HepG2 (cell line): ENCODE results near the gene FOXL3. TPM values are rescaled to one million over a fixed set of nuclear protein-coding genes. Genes with fewer than 3 reads are reported as not detected.

ENCODE experiments used
- ATAC-seq: fragments of 200-7000 bp; cut with Tn5 transposase; 3 replicates; pipeline ENCODE4 v1.9.1; 2020; ENCODE audit warnings: mild to moderate bottlenecking, moderate library complexity
- BruUV-seq: library from RNA; stranded (reverse); fragments of 400-500 nt; replicated peaks from 2 replicates; lab custom pipeline; 2021; lab: Mats Ljungman, UMichigan
- CTCF ChIA-PET: fragments of 300-600 bp; formaldehyde crosslinking; extraction: SDS; loops from one replicate; lab custom pipeline; 2021; ENCODE audit warnings: low total read pairs, inconsistent platforms, low intra/inter-chr PET ratio; lab: Yijun Ruan, JAX
- POLR2A ChIA-PET: fragments of 350-600 bp; sonication (Branson Sonifier 250); formaldehyde crosslinking; loops from one replicate; lab custom pipeline; 2020; ENCODE audit warnings: antibody characterized with exemption, inconsistent platforms; lab: Yijun Ruan, JAX
- DNase-seq: peaks from one replicate; pipeline ENCODE4 v3.0.0-alpha.2; 2015; ENCODE audit warnings: low spot score
- FAIRE-seq: peaks from 3 replicates; lab custom pipeline; 2011; peaks lifted over from hg19 to GRCh38; lab: Jason Lieb, UNC
- H2AFZ ChIP-seq: one replicate; pipeline ENCODE4 v1.6.1; 2011; ENCODE audit warnings: low read length, inconsistent platforms
- H3K27ac ChIP-seq: fragments of 300-600 bp; 3 replicates; pipeline ENCODE4 v1.8.0; 2011; ENCODE audit warnings: mixed run types, mild to moderate bottlenecking, mixed read lengths, low read length, inconsistent platforms; ENCODE audit not compliant: insufficient read depth; ENCODE audit errors: extremely low read length
- H3K27me3 ChIP-seq, 2 experiments: fragments of 200-600 bp in 1 of 2; 2 replicates in 1 of 2; 3 replicates in 1 of 2; pipeline versions ENCODE4 v1.6.0 to v1.8.0; 2011; ENCODE audit warnings: low read length in 2 of 2, mild to moderate bottlenecking in 2 of 2, moderate library complexity in 2 of 2, inconsistent platforms in 1 of 2; ENCODE audit not compliant: insufficient read depth in 2 of 2, control insufficient read depth in 1 of 2
- H3K36me3 ChIP-seq, 2 experiments: fragments of 200-600 bp in 1 of 2; replicated peaks in 1 of 2; 2 replicates in 1 of 2; 3 replicates in 1 of 2; pipeline versions ENCODE4 v1.5.1 to v1.8.0; 2011; ENCODE audit warnings: low read length in 2 of 2, inconsistent platforms in 1 of 2; ENCODE audit not compliant: insufficient read depth in 2 of 2, control insufficient read depth in 1 of 2
- H3K4me1 ChIP-seq: 2 replicates; pipeline ENCODE4 v1.5.1; 2012; ENCODE audit warnings: low read length, inconsistent platforms; ENCODE audit not compliant: insufficient read depth
- H3K4me2 ChIP-seq: 2 replicates; pipeline ENCODE4 v1.6.0; 2011; ENCODE audit warnings: low read depth, low read length, inconsistent platforms
- H3K4me3 ChIP-seq, 3 experiments: fragments of 200-600 bp in 1 of 3; sonication (generic), shearing (Covaris generic) in 1 of 3; replicated peaks in 1 of 3; 2 replicates each; pipeline ENCODE4 v1.5.1; 2011 to 2016; ENCODE audit warnings: low read length in 3 of 3, inconsistent platforms in 2 of 3, low read depth in 2 of 3, mild to moderate bottlenecking in 2 of 3, control low read depth in 1 of 3, mixed read lengths in 1 of 3; ENCODE audit not compliant: insufficient read depth in 1 of 3
- H3K79me2 ChIP-seq: one replicate; pipeline ENCODE4 v1.6.1; 2011; ENCODE audit warnings: low read length, inconsistent platforms; ENCODE audit not compliant: insufficient read depth
- H3K9ac ChIP-seq: 2 replicates; pipeline ENCODE4 v1.6.0; 2011; ENCODE audit warnings: mild to moderate bottlenecking, low read depth, low read length, inconsistent platforms; ENCODE audit not compliant: insufficient read depth
- H3K9me3 ChIP-seq: 2 replicates; pipeline ENCODE4 v1.5.1; 2012; ENCODE audit warnings: mild to moderate bottlenecking, low read length
- H4K20me1 ChIP-seq: 2 replicates; pipeline ENCODE4 v1.6.0; 2011; ENCODE audit warnings: inconsistent platforms, mild to moderate bottlenecking, low read length, moderate library complexity; ENCODE audit not compliant: insufficient read depth
- CCAR2 ChIP-seq: fragments of 200-400 bp; formaldehyde crosslinking; optimal IDR thresholded peaks from 2 replicates; pipeline ENCODE3; 2018; ENCODE audit warnings: low read depth, mild to moderate bottlenecking, low read length, moderate library complexity
- DPF2 ChIP-seq: sonication (generic); formaldehyde crosslinking; IDR thresholded peaks from 2 replicates; pipeline ENCODE4 v1.4.0; 2020; ENCODE audit warnings: mild to moderate bottlenecking, low read depth, missing genetic modification reagents, borderline replicate concordance
- MXD4 ChIP-seq: IDR thresholded peaks from 2 replicates; pipeline ENCODE4 v1.6.1; 2016; ENCODE audit warnings: mild to moderate bottlenecking, missing biosample characterization, missing genetic modification reagents
- POLR2G ChIP-seq: fragments of 200-400 bp; formaldehyde crosslinking; IDR thresholded peaks from 2 replicates; pipeline ENCODE4 v1.6.1; 2018; ENCODE audit warnings: mild to moderate bottlenecking, low read depth, low read length, moderate library complexity
- PPARG ChIP-seq: conservative IDR thresholded peaks from 2 replicates; pipeline ENCODE4 v1.6.1; 2016; ENCODE audit warnings: missing biosample characterization, missing genetic modification reagents
- ZBTB20 ChIP-seq: sonication (generic); formaldehyde crosslinking; IDR thresholded peaks from 2 replicates; pipeline ENCODE4 v1.8.1; 2023; ENCODE audit warnings: missing genetic modification reagents, low read depth, mild to moderate bottlenecking, borderline replicate concordance
- ZNF136 ChIP-seq: sonication (generic); formaldehyde crosslinking; IDR thresholded peaks from 2 replicates; pipeline ENCODE4 v1.8.1; 2022; ENCODE audit warnings: low read depth, mild to moderate bottlenecking, moderate library complexity, missing genetic modification reagents
- ZNF747 ChIP-seq: sonication (generic); formaldehyde crosslinking; IDR thresholded peaks from 2 replicates; pipeline ENCODE4 v1.8.1; 2023; ENCODE audit warnings: missing genetic modification reagents, mild to moderate bottlenecking, borderline replicate concordance
- WGBS: methylation state at CpG from one replicate; pipeline ENCODE4 v1.1.6; 2017; ENCODE audit warnings: low lambda C conversion rate; 5-methylcytosine and 5-hydroxymethylcytosine counted together
- in situ Hi-C: cut with HindIII; loops from 2 replicates; pipeline ENCODE4 v1.10.0; 2017; ENCODE audit warnings: low pct_unique_long_range_greater_than_20kb; ENCODE audit not compliant: extremely low pct_ligation_motif_present
- intact Hi-C: fragments of 100-400 bp; cut with micrococcal nuclease; formaldehyde crosslinking; loops from one replicate; pipeline ENCODE4 v1.10.0; 2022; ENCODE audit not compliant: unreplicated experiment
- polyA plus RNA-seq, 8 experiments: library from polyadenylated mRNA; depleted of rRNA in 3 of 8; stranded (reverse) in 7 of 8; unstranded in 1 of 8; fragments of >200 nt; fragmentation: Illumina TruSeq in 4 of 8; extraction: Trizol in 4 of 8; gene quantifications; 2 replicates each; pipeline versions ENCODE4 v1.2.1 to v1.2.3, GENCODE V29; 2011 to 2016; ENCODE audit warnings: low read depth in 4 of 8, missing spikeins in 1 of 8, mixed read lengths in 1 of 8; ENCODE audit not compliant: insufficient read depth in 1 of 8
- total RNA-seq, 5 experiments: library from RNA; depleted of rRNA; stranded (reverse); fragments of >200 nt; fragmentation: Illumina TruSeq; extraction: Trizol; gene quantifications; 2 replicates each; pipeline ENCODE4 v1.2.3, GENCODE V29; 2016; ENCODE audit warnings: low read depth in 1 of 5
- TF ChIP-seq, protein P1 (sequence below): IDR thresholded peaks from 2 replicates; pipeline ENCODE4 v1.6.1; 2016; ENCODE audit warnings: missing compliant biosample characterization, missing genetic modification reagents, borderline replicate concordance
- TF ChIP-seq, protein P2 (sequence below): sonication (generic); formaldehyde crosslinking; IDR thresholded peaks from 2 replicates; pipeline ENCODE4 v1.4.0; 2020; ENCODE audit warnings: missing genetic modification reagents
- TF ChIP-seq, protein P3 (sequence below): sonication (generic); formaldehyde crosslinking; IDR thresholded peaks from 2 replicates; pipeline ENCODE4 v1.8.0; 2022; ENCODE audit warnings: mild to moderate bottlenecking, missing genetic modification reagents, moderate library complexity

The FOXL3 gene
- total and polyA plus RNA-seq, 2 of the 13 experiments (the other 11 are each of a cell fraction or from before 2014, with no cell fraction given), result not detected

DNA sequence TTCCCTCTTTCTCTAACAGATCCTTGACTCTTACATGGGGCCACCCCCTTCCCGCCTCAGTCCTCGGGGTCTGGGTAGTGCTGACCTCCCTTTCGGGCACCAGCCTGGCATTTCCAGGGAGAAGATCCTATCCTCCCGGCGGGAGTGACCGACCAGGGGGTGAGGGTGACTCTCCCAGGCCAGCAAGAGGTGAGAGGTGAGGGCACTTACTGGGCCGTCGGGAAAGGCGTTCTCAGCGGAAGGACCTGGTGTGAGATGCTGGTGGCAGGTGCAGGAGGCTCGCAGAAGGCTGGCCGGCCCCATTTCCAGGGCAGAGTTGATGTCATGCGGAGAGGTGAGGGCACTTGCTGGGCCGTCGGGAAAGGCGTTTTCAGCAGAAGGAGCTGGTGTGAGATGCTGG lies 4.2 kb upstream of the FOXL3 start:
- Histone ChIP-seq H3K27me3 (peaks cover 3 to 31% of the 10 kb centered on the region in 2 experiments), H4K20me1 (no peaks in the 10 kb centered on the region), H3K9me3 (no peaks in the 10 kb centered on the region), H3K4me2 (no peak overlapping the region), H3K36me3 (no peaks in the 10 kb centered on the region), H3K9ac (no peak overlapping the region), H2AFZ (no peak overlapping the region), H3K27ac (no peak overlapping the region), H3K4me3 (no peak overlapping the region), H3K4me1 (peaks cover 35% of the 10 kb centered on the region), H3K79me2 (no peaks in the 10 kb centered on the region)
- in situ Hi-C loops, result no loop called here
- no peak for FAIRE-seq
- ChIA-PET POLR2A (no interaction called here), CTCF (no interaction called here)
- WGBS, result 9% methylated on average over 16 of the region's 16 CpGs
- intact Hi-C loops, result no loop called here
- ATAC-seq, result peak; percentile 34
- BruUV-seq, result no TSS peak
- TF ChIP-seq, protein P1, sequence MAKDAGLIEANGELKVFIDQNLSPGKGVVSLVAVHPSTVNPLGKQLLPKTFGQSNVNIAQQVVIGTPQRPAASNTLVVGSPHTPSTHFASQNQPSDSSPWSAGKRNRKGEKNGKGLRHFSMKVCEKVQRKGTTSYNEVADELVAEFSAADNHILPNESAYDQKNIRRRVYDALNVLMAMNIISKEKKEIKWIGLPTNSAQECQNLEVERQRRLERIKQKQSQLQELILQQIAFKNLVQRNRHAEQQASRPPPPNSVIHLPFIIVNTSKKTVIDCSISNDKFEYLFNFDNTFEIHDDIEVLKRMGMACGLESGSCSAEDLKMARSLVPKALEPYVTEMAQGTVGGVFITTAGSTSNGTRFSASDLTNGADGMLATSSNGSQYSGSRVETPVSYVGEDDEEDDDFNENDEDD, result no peak
- TF ChIP-seq, protein P2, sequence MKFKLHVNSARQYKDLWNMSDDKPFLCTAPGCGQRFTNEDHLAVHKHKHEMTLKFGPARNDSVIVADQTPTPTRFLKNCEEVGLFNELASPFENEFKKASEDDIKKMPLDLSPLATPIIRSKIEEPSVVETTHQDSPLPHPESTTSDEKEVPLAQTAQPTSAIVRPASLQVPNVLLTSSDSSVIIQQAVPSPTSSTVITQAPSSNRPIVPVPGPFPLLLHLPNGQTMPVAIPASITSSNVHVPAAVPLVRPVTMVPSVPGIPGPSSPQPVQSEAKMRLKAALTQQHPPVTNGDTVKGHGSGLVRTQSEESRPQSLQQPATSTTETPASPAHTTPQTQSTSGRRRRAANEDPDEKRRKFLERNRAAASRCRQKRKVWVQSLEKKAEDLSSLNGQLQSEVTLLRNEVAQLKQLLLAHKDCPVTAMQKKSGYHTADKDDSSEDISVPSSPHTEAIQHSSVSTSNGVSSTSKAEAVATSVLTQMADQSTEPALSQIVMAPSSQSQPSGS, result no peak
- TF ChIP-seq, protein P3, sequence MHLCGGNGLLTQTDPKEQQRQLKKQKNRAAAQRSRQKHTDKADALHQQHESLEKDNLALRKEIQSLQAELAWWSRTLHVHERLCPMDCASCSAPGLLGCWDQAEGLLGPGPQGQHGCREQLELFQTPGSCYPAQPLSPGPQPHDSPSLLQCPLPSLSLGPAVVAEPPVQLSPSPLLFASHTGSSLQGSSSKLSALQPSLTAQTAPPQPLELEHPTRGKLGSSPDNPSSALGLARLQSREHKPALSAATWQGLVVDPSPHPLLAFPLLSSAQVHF, result no peak
- TF ChIP-seq ZBTB20 (no peak), ZNF136 (CRISPR knock-in tag) (no peak), POLR2G (no peak), PPARG (CRISPR knock-in tag) (no peak), DPF2 (CRISPR knock-in tag) (no peak), MXD4 (CRISPR knock-in tag) (no peak), CCAR2 (no peak), ZNF747 (CRISPR knock-in tag) (no peak)
- no peak for DNase-seq
